SK-N-SH (cell line): ENCODE results near the gene C9orf50. TPM values are rescaled to one million over a fixed set of nuclear protein-coding genes. Genes with fewer than 3 reads are reported as not detected.
A peak's percentile ranks its signal among the peaks of the same experiment; 100 is the strongest.

Source experiments
- CTCF ChIA-PET: fragments of 300-600, 350-600 bp; formaldehyde crosslinking; extraction: SDS; loops from one replicate; lab custom pipeline; 2021; lab: Yijun Ruan, JAX
- POLR2A ChIA-PET: fragments of 350-600 bp; sonication (Branson Sonifier 250); formaldehyde crosslinking; extraction: SDS; loops from one replicate; lab custom pipeline; 2020; ENCODE audit warnings: antibody characterized with exemption, inconsistent platforms; lab: Yijun Ruan, JAX
- DNase-seq: peaks from one replicate; pipeline ENCODE4 v3.0.0; 2012
- H2AFZ ChIP-seq: fragments of 200-600 bp; sonication (generic); 2 replicates; pipeline ENCODE4 v1.8.1; 2016; ENCODE audit warnings: antibody characterized with exemption, mild to moderate bottlenecking, low read depth
- H3F3A ChIP-seq: fragments of 200-600 bp; sonication (generic); replicated peaks from 2 replicates; pipeline ENCODE3; 2016; ENCODE audit warnings: antibody characterized with exemption, mild to moderate bottlenecking; ENCODE audit not compliant: insufficient read depth
- H3K27ac ChIP-seq, 2 experiments: fragments of 200-500 bp in 1 of 2; fragments of 200-600 bp in 1 of 2; sonication (Bioruptor generic) in 1 of 2; sonication (generic), shearing (Covaris generic) in 1 of 2; 2 replicates each; pipeline versions ENCODE4 v1.5.1 to v1.6.1; 2014 to 2016; ENCODE audit warnings: low read depth in 2 of 2, inconsistent platforms in 1 of 2, low read length in 1 of 2, mild to moderate bottlenecking in 1 of 2, mixed read lengths in 1 of 2
- H3K27me3 ChIP-seq: fragments of 200-600 bp; sonication (generic), shearing (Covaris generic); 2 replicates; pipeline ENCODE4 v1.6.1; 2016; ENCODE audit warnings: mixed run types; ENCODE audit not compliant: insufficient read depth
- H3K36me3 ChIP-seq, 2 experiments: fragments of 200-500 bp in 1 of 2; fragments of 200-600 bp in 1 of 2; sonication (Bioruptor generic) in 1 of 2; sonication (generic) in 1 of 2; replicated peaks in 1 of 2; 2 replicates each; pipeline versions ENCODE3 to v1.5.1; 2014 to 2016; ENCODE audit warnings: low read length in 1 of 2, mild to moderate bottlenecking in 1 of 2; ENCODE audit not compliant: insufficient read depth in 2 of 2, control insufficient read depth in 1 of 2
- H3K4me1 ChIP-seq, 2 experiments: fragments of 200-500 bp in 1 of 2; fragments of 200-600 bp in 1 of 2; sonication (Bioruptor generic) in 1 of 2; sonication (generic), shearing (Covaris generic) in 1 of 2; 2 replicates each; pipeline versions ENCODE4 v1.5.1 to v1.6.1; 2014 to 2016; ENCODE audit warnings: low read depth in 1 of 2, low read length in 1 of 2, mixed run types in 1 of 2; ENCODE audit not compliant: insufficient read depth in 2 of 2, control insufficient read depth in 1 of 2
- H3K4me2 ChIP-seq: fragments of 200-600 bp; sonication (generic), shearing (Covaris generic); 2 replicates; pipeline ENCODE4 v1.6.1; 2017; ENCODE audit warnings: mixed run types
- H3K4me3 ChIP-seq, 2 experiments: fragments of 200-500 bp in 1 of 2; fragments of 200-600 bp in 1 of 2; sonication (Bioruptor generic) in 1 of 2; sonication (generic), shearing (Covaris generic) in 1 of 2; 2 replicates each; pipeline versions ENCODE4 v1.5.1 to v1.8.1; 2014 to 2016; ENCODE audit warnings: low read depth in 2 of 2, inconsistent platforms in 1 of 2, low read length in 1 of 2, mild to moderate bottlenecking in 1 of 2, mixed read lengths in 1 of 2, moderate library complexity in 1 of 2
- H3K79me2 ChIP-seq: fragments of 200-600 bp; sonication (generic); 2 replicates; pipeline ENCODE4 v1.8.1; 2017; ENCODE audit warnings: mild to moderate bottlenecking; ENCODE audit not compliant: insufficient read depth
- H3K9ac ChIP-seq: fragments of 200-600 bp; sonication (generic); 2 replicates; pipeline ENCODE4 v1.6.1; 2017; ENCODE audit warnings: mixed run types
- H3K9me2 ChIP-seq: fragments of 200-600 bp; sonication (generic); 2 replicates; pipeline ENCODE4 v1.6.1; 2017; ENCODE audit warnings: mixed run types
- H3K9me3 ChIP-seq: fragments of 200-600 bp; sonication (generic); 2 replicates; pipeline ENCODE4 v1.6.1; 2017; ENCODE audit warnings: mixed run types, mild to moderate bottlenecking, moderate library complexity
- H4K20me1 ChIP-seq: fragments of 200-600 bp; sonication (generic); 2 replicates; pipeline ENCODE4 v1.6.1; 2017; ENCODE audit warnings: mild to moderate bottlenecking, mixed run types; ENCODE audit not compliant: insufficient read depth
- CTCF ChIP-seq: fragments of 200-600 bp; sonication (generic); IDR thresholded peaks from 2 replicates; pipeline ENCODE4 v1.6.1; 2017; ENCODE audit warnings: antibody characterized with exemption, mild to moderate bottlenecking, moderate library complexity
- FOSL2 ChIP-seq: IDR thresholded peaks from 2 replicates; pipeline ENCODE4 v1.4.0; 2012; ENCODE audit warnings: low read depth, mild to moderate bottlenecking, moderate library complexity, borderline replicate concordance
- GATA2 ChIP-seq: sonication (generic); formaldehyde crosslinking; IDR thresholded peaks from 2 replicates; pipeline ENCODE4 v1.5.0; 2020; ENCODE audit warnings: mild to moderate bottlenecking, missing genetic modification reagents
- MAX ChIP-seq: IDR thresholded peaks from 2 replicates; pipeline ENCODE4 v1.4.0; 2012; ENCODE audit warnings: low read depth
- NRF1 ChIP-seq: IDR thresholded peaks from 2 replicates; pipeline ENCODE4 v1.6.1; 2012; ENCODE audit warnings: low read depth, mild to moderate bottlenecking, low read length
- PBX3 ChIP-seq: IDR thresholded peaks from 2 replicates; pipeline ENCODE4; 2012
- POLR2AphosphoS5 ChIP-seq: IDR thresholded peaks from 2 replicates; pipeline ENCODE4 v1.6.1; 2012; ENCODE audit warnings: low read depth, low read length
- RFX5 ChIP-seq: IDR thresholded peaks from 2 replicates; pipeline ENCODE4 v1.6.1; 2012; ENCODE audit warnings: mild to moderate bottlenecking, improper control_type of control experiment, low read length
- USF1 ChIP-seq: IDR thresholded peaks from 2 replicates; pipeline ENCODE4 v1.4.0; 2012; ENCODE audit warnings: low read depth, borderline replicate concordance
- WGBS: methylation state at CpG from one replicate; pipeline ENCODE4 v1.1.6; 2017; ENCODE audit warnings: low lambda C conversion rate; 5-methylcytosine and 5-hydroxymethylcytosine counted together
- polyA plus RNA-seq, 3 experiments: library from polyadenylated mRNA; depleted of rRNA; stranded (reverse); fragments of >200 nt; gene quantifications; 2 replicates each; pipeline ENCODE4 v1.2.3, GENCODE V29; 2012

The C9orf50 gene
- polyA plus RNA-seq, 1 of the 3 experiments (the other 2 are of a cell fraction): 0.30 TPM

- Histone ChIP-seq H3K9ac (no peak overlapping the region), H3K4me2 (no peak overlapping the region), H3K27ac (no peak overlapping the region), H3K4me1 (peaks cover 10 to 29% of the 10 kb centered on the region in 2 experiments; a peak in 2 of 4 replicates), H3K79me2 (peaks cover 26% of the 10 kb centered on the region), H3K36me3 (no peaks in the 10 kb centered on the region), H4K20me1 (peaks cover 5% of the 10 kb centered on the region), H3K9me3 (no peaks in the 10 kb centered on the region), H3K9me2 (no peaks in the 10 kb centered on the region), H3K27me3 (no peaks in the 10 kb centered on the region), H3K4me3 (no peak overlapping the region), H2AFZ (no peak overlapping the region), H3F3A (peaks cover 12% of the 10 kb centered on the region)
- TF ChIP-seq RFX5 (no peak), FOSL2 (no peak)
- DNase-seq: no peak
- ChIA-PET POLR2A (no interaction called here), CTCF (interaction anchor here (1.0 to 12.8 kb wide), 9 partner anchors 10 to 490 kb away, joined by 3 to 212 read pairs (median 26); partner anchors contain the start of genes ASB6 and TOR1B)
- WGBS: 85% methylated on average over 6 of the region's 6 CpGs
Observed at GRCh38 chr9:129623331-129623730, 2.4 kb upstream of the C9orf50 start.

- DNase-seq: peak; percentile 87
Observed at GRCh38 chr9:129619787-129620668, 873 bp downstream of the C9orf50 start.

More at GRCh38 chr9:129619787-129620668, 873 bp downstream of the C9orf50 start:
- CTCF ChIA-PET: interaction anchor here (0.6 to 12.8 kb wide), 23 partner anchors 7 to 1877 kb away, joined by 3 to 212 read pairs (median 4); partner anchors contain the start of gene ASB6
- Histone ChIP-seq H3K4me1 (peaks cover 0 to 12% of the 10 kb centered on the region in 2 experiments; a peak in 1 of 4 replicates), H3K4me3 (peak overlapping the region; percentile 53 to 57), H2AFZ (peak overlapping the region; percentile 75; the same call in 1 of the 2 replicates), H4K20me1 (no peaks in the 10 kb centered on the region), H3K9me2 (no peaks in the 10 kb centered on the region), H3K79me2 (no peaks in the 10 kb centered on the region), H3K4me2 (peak overlapping the region; percentile 91), H3K9ac (peak overlapping the region; percentile 61; the same call in 1 of the 2 replicates), H3K27ac (peak overlapping the region in 1 of 2 experiments; percentile 60; a peak in 1 of 4 replicates), H3F3A (peaks cover 5% of the 10 kb centered on the region), H3K27me3 (no peaks in the 10 kb centered on the region), H3K9me3 (no peaks in the 10 kb centered on the region), H3K36me3 (no peaks in the 10 kb centered on the region)
- TF ChIP-seq USF1 (no peak), GATA2 (CRISPR knock-in tag) (no peak), PBX3 (no peak), NRF1 (no peak), MAX (peak; percentile 40; the same call in 1 of the 2 replicates), CTCF (peak; percentile 37; the same call in 1 of the 2 replicates), POLR2AphosphoS5 (0 out of 2 replicates have a peak, but pooled peaks have one; percentile 23)
- POLR2A ChIA-PET: interaction anchor here (1.0 to 1.8 kb wide), 3 partner anchors 11 to 442 kb away, joined by 3 to 6 read pairs (median 5); partner anchors contain the start of gene IER5L
- 87% methylated on average over 3 of the region's 82 CpGs for WGBS
